H1 (cell line): Measurements from ENCODE around the gene PAIP2B. TPM values are rescaled to one million over a fixed set of nuclear protein-coding genes. Genes with fewer than 3 reads are reported as not detected.

Source experiments
- BCL11A ChIP-seq, 2 experiments: IDR thresholded peaks; one replicate each; pipeline ENCODE4 v1.6.1; 2011; ENCODE audit warnings: low read depth in 2 of 2, low read length in 2 of 2, mild to moderate bottlenecking in 2 of 2
- EGR1 ChIP-seq: IDR thresholded peaks from 2 replicates; pipeline ENCODE4 v1.6.1; 2011; ENCODE audit warnings: low read depth, low read length, borderline replicate concordance
- GTF2F1 ChIP-seq: IDR thresholded peaks from 2 replicates; pipeline ENCODE4 v1.6.1; 2012; ENCODE audit warnings: low read depth, low read length, improper control_type of control experiment, borderline replicate concordance
- JUND ChIP-seq: IDR thresholded peaks from 2 replicates; pipeline ENCODE4 v1.6.1; 2011; ENCODE audit warnings: mild to moderate bottlenecking, improper control_type of control experiment, low read length
- polyA plus RNA-seq, 7 experiments: library from polyadenylated mRNA; depleted of rRNA in 3 of 7; stranded (reverse) in 5 of 7; unstranded in 2 of 7; fragments of >200 nt in 5 of 7; fragments of 200-250 nt in 2 of 7; gene quantifications; 1 replicate in 5 of 7; 2 replicates in 1 of 7; 4 replicates in 1 of 7; pipeline versions ENCODE4 v1.2.1 to v1.2.3, GENCODE V29; 2011 to 2013; ENCODE audit warnings: missing spikeins in 2 of 7, mixed read lengths in 2 of 7
- total RNA-seq: library from RNA; stranded (reverse); fragmentation: NEBNext Ultra II Directional; extraction: Animal tissue kit (Norgen Biotek cat#: 25700); gene quantifications from 2 replicates; pipeline ENCODE4 v1.2.1, GENCODE V29; 2021
- TF ChIP-seq, protein P1 (sequence below): IDR thresholded peaks from 2 replicates; pipeline ENCODE4 v1.6.1; 2012; ENCODE audit warnings: inconsistent platforms

PAIP2B gene
- total and polyA plus RNA-seq, 2 of the 8 experiments (the other 6 are each of a cell fraction or from before 2014, with no cell fraction given): 8.4 to 31.3 TPM

DNA sequence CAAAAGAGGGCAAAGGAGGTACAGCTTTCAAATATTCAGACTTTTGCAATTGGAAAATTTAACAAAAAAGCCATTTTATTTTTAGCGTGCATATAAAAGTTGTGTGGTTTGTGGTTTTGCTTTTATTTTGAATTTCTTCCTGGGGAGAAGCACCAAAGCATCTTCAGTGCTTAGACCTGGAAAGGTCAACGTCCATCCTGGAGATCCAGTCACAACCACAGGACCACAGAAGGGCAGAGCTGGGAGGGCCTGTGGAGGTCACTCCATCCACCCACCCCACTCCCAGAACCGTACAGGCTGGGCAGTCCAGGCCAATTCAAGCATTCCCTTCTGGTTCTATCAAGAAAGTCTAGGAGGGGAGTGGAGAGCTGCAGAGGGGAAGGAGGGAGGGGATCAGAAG, 52.7 kb downstream of the PAIP2B start (continued):
- TF ChIP-seq BCL11A (IDR thresholded peaks at IDR 0.05; ENCODE audit: low read depth in 2 of 2, low read length in 2 of 2): no peak
- no peak for TF ChIP-seq JUND
- TF ChIP-seq EGR1: no peak
- TF ChIP-seq, protein P1, sequence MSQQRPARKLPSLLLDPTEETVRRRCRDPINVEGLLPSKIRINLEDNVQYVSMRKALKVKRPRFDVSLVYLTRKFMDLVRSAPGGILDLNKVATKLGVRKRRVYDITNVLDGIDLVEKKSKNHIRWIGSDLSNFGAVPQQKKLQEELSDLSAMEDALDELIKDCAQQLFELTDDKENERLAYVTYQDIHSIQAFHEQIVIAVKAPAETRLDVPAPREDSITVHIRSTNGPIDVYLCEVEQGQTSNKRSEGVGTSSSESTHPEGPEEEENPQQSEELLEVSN: no peak
- TF ChIP-seq GTF2F1: no peak
